GM20431 (cell line): ENCODE measurements around the gene OXER1.

Source experiments
- in situ Hi-C: fragments of 300-500 bp; cut with MseI, MboI; formaldehyde crosslinking; loops from one replicate; pipeline ENCODE4 v1.15.0; 2020; ENCODE audit warnings: low sequenced_read_pairs; ENCODE audit not compliant: unreplicated experiment

The OXER1 gene

GRCh38 chr2:42764096-42764495, at the start of gene OXER1:
Gene OXER1 (minus strand): TSS chr2:42764135. CDS start chr2:42764062, 73 bp downstream.
- in situ Hi-C loops = no loop called here

GRCh38 chr2:42812899-42813479, 49.1 kb upstream of the OXER1 start:
- in situ Hi-C loops = no loop called here

GRCh38 chr2:42810971-42811811, 47.3 kb upstream of the OXER1 start:
- in situ Hi-C loops = no loop called here

GRCh38 chr2:42810121-42810970, 46.4 kb upstream of the OXER1 start:
- in situ Hi-C loops = no loop called here

- in situ Hi-C loops = no loop called here
These were observed 45.8 kb upstream of the OXER1 start for GRCh38 chr2:42809819-42810120.

- in situ Hi-C loops = no loop called here
These were observed 45.3 kb upstream of the OXER1 start for GRCh38 chr2:42809131-42809818.

GRCh38 chr2:42808301-42808700, 44.4 kb upstream of the OXER1 start:
- in situ Hi-C loops = no loop called here

- in situ Hi-C loops = no loop called here
These were observed 42.9 kb upstream of the OXER1 start for GRCh38 chr2:42806786-42807185.

- in situ Hi-C loops = no loop called here
These were observed 41.0 kb upstream of the OXER1 start for GRCh38 chr2:42804891-42805290.

- in situ Hi-C loops = no loop called here
These were observed 40.4 kb upstream of the OXER1 start for GRCh38 chr2:42804338-42804737.

- in situ Hi-C loops = no loop called here
These were observed 38.2 kb upstream of the OXER1 start for GRCh38 chr2:42802150-42802549.

GRCh38 chr2:42801381-42801780, 37.4 kb upstream of the OXER1 start:
- in situ Hi-C loops = no loop called here

- in situ Hi-C loops = no loop called here
These were observed 37.0 kb upstream of the OXER1 start for GRCh38 chr2:42800981-42801380.

- in situ Hi-C loops = no loop called here
These were observed 36.6 kb upstream of the OXER1 start for GRCh38 chr2:42800461-42800962.

- in situ Hi-C loops = no loop called here
These were observed 35.9 kb upstream of the OXER1 start for GRCh38 chr2:42799881-42800280.

GRCh38 chr2:42797281-42797680, 33.3 kb upstream of the OXER1 start:
- in situ Hi-C loops = no loop called here

GRCh38 chr2:42796427-42797248, 32.7 kb upstream of the OXER1 start:
- in situ Hi-C loops = no loop called here

- in situ Hi-C loops = no loop called here
These were observed 31.9 kb upstream of the OXER1 start for GRCh38 chr2:42795841-42796301.

- in situ Hi-C loops = no loop called here
These were observed 31.3 kb upstream of the OXER1 start for GRCh38 chr2:42795275-42795674.
